Skeletal muscle tissue (tissue), 4 donors: ENCODE data around the gene CCSER1. TPM values are rescaled to one million over a fixed set of nuclear protein-coding genes. Genes with fewer than 3 reads are reported as not detected.

Experiments
- H3K27ac ChIP-seq: one replicate; pipeline ENCODE4 v1.7.0; 2013; ENCODE audit warnings: mild to moderate bottlenecking, low read depth, low read length, inconsistent platforms
- H3K27me3 ChIP-seq, 3 donors: one replicate each; pipeline ENCODE4 v1.7.0; 2013; ENCODE audit warnings: low read length in 3 of 3; ENCODE audit not compliant: control insufficient read depth in 3 of 3, insufficient read depth in 3 of 3
- H3K36me3 ChIP-seq, 3 donors: one replicate each; pipeline ENCODE4 v1.7.0; 2013; ENCODE audit warnings: low read length in 3 of 3; ENCODE audit not compliant: control insufficient read depth in 3 of 3, insufficient read depth in 3 of 3
- H3K4me1 ChIP-seq, 3 donors: one replicate each; pipeline ENCODE4 v1.7.0; 2013; ENCODE audit warnings: low read length in 3 of 3, mild to moderate bottlenecking in 3 of 3; ENCODE audit not compliant: control insufficient read depth in 3 of 3, insufficient read depth in 3 of 3
- H3K4me3 ChIP-seq, 3 donors: one replicate each; pipeline ENCODE4 v1.7.0; 2013; ENCODE audit warnings: low read length in 3 of 3
- H3K9ac ChIP-seq, 3 donors: one replicate each; pipeline ENCODE4 v1.7.0; 2013; ENCODE audit warnings: low read length in 3 of 3, mild to moderate bottlenecking in 3 of 3, moderate library complexity in 2 of 3, low read depth in 1 of 3
- H3K9me3 ChIP-seq, 3 donors: one replicate each; pipeline ENCODE4 v1.7.0; 2013; ENCODE audit warnings: low read length in 3 of 3; ENCODE audit not compliant: control insufficient read depth in 3 of 3
- total RNA-seq: library from RNA; depleted of rRNA; stranded (reverse); fragments of >200 nt; gene quantifications from one replicate; pipeline ENCODE4 v1.2.3, GENCODE V29; 2014
- donor health status: Osteomylitis.

CCSER1 gene
- total RNA-seq, 1 donor from 2014 or later: 1.0 TPM

GRCh38 chr4:90317785-90318184, 190.6 kb downstream of the CCSER1 start:
- Histone ChIP-seq H3K9me3 (no peaks in the 10 kb centered on the region), H3K27me3 (no peaks in the 10 kb centered on the region), H3K4me1 (no peaks in the 10 kb centered on the region), H3K9ac (no peak overlapping the region), H3K27ac (no peak overlapping the region), H3K36me3 (no peaks in the 10 kb centered on the region), H3K4me3 (no peak overlapping the region)

GRCh38 chr4:90318193-90318592, 191.0 kb downstream of the CCSER1 start:
- Histone ChIP-seq H3K27ac (no peak overlapping the region), H3K27me3 (no peaks in the 10 kb centered on the region)

GRCh38 chr4:90328558-90328957, 201.4 kb downstream of the CCSER1 start:
- no peaks in the 10 kb centered on the region for H3K27me3 ChIP-seq
- no peak overlapping the region for H3K27ac ChIP-seq

More at GRCh38 chr4:90318193-90318592, 191.0 kb downstream of the CCSER1 start:
- no peak overlapping the region for H3K4me3 ChIP-seq
- H3K36me3 ChIP-seq: no peaks in the 10 kb centered on the region
- H3K4me1 ChIP-seq: no peaks in the 10 kb centered on the region
- no peaks in the 10 kb centered on the region for H3K9me3 ChIP-seq
- no peak overlapping the region for H3K9ac ChIP-seq

GRCh38 chr4:90330546-90330945, 203.4 kb downstream of the CCSER1 start:
- Histone ChIP-seq H3K9me3 (no peaks in the 10 kb centered on the region), H3K9ac (no peak overlapping the region), H3K27ac (no peak overlapping the region), H3K27me3 (no peaks in the 10 kb centered on the region), H3K4me3 (no peak overlapping the region), H3K4me1 (no peaks in the 10 kb centered on the region), H3K36me3 (no peaks in the 10 kb centered on the region)

More at GRCh38 chr4:90328558-90328957, 201.4 kb downstream of the CCSER1 start:
- no peak overlapping the region for H3K4me3 ChIP-seq
- H3K36me3 ChIP-seq: no peaks in the 10 kb centered on the region
- H3K9me3 ChIP-seq: no peaks in the 10 kb centered on the region
- H3K9ac ChIP-seq: no peak overlapping the region
- H3K4me1 ChIP-seq: no peaks in the 10 kb centered on the region

- Histone ChIP-seq H3K27ac (no peak overlapping the region), H3K9me3 (no peaks in the 10 kb centered on the region), H3K36me3 (no peaks in the 10 kb centered on the region), H3K4me3 (no peak overlapping the region), H3K4me1 (no peaks in the 10 kb centered on the region), H3K9ac (no peak overlapping the region), H3K27me3 (no peaks in the 10 kb centered on the region)
Observed at GRCh38 chr4:90345549-90346215, 218.5 kb downstream of the CCSER1 start.

GRCh38 chr4:90349636-90350035, 222.4 kb downstream of the CCSER1 start:
- Histone ChIP-seq H3K4me3 (no peak overlapping the region), H3K27me3 (no peaks in the 10 kb centered on the region), H3K9ac (no peak overlapping the region), H3K4me1 (no peaks in the 10 kb centered on the region), H3K9me3 (no peaks in the 10 kb centered on the region), H3K36me3 (no peaks in the 10 kb centered on the region), H3K27ac (no peak overlapping the region)

GRCh38 chr4:90357117-90357710, 230.0 kb downstream of the CCSER1 start:
- Histone ChIP-seq H3K4me1 (no peaks in the 10 kb centered on the region), H3K4me3 (no peak overlapping the region)

GRCh38 chr4:90375081-90375480, 247.9 kb downstream of the CCSER1 start:
- no peaks in the 10 kb centered on the region for H3K9me3 ChIP-seq
- no peaks in the 10 kb centered on the region for H3K4me1 ChIP-seq
- H3K27ac ChIP-seq: no peak overlapping the region
- H3K4me3 ChIP-seq: no peak overlapping the region
- H3K9ac ChIP-seq: no peak overlapping the region
- H3K27me3 ChIP-seq: no peaks in the 10 kb centered on the region
- no peaks in the 10 kb centered on the region for H3K36me3 ChIP-seq

More at GRCh38 chr4:90357117-90357710, 230.0 kb downstream of the CCSER1 start:
- Histone ChIP-seq H3K36me3 (no peaks in the 10 kb centered on the region), H3K9me3 (no peaks in the 10 kb centered on the region), H3K27ac (no peak overlapping the region), H3K9ac (no peak overlapping the region), H3K27me3 (no peaks in the 10 kb centered on the region)

- Histone ChIP-seq H3K27ac (no peak overlapping the region), H3K36me3 (no peaks in the 10 kb centered on the region), H3K4me3 (no peak overlapping the region), H3K9me3 (no peaks in the 10 kb centered on the region), H3K9ac (no peak overlapping the region), H3K4me1 (no peaks in the 10 kb centered on the region), H3K27me3 (no peaks in the 10 kb centered on the region)
Observed at GRCh38 chr4:90393215-90393614, 266.0 kb downstream of the CCSER1 start.

GRCh38 chr4:90403781-90404180, 276.6 kb downstream of the CCSER1 start:
- no peaks in the 10 kb centered on the region for H3K4me1 ChIP-seq
- H3K27ac ChIP-seq: no peak overlapping the region
- H3K4me3 ChIP-seq: no peak overlapping the region
- H3K9me3 ChIP-seq: no peaks in the 10 kb centered on the region
- H3K36me3 ChIP-seq: no peaks in the 10 kb centered on the region
- H3K27me3 ChIP-seq: no peaks in the 10 kb centered on the region
- H3K9ac ChIP-seq: no peak overlapping the region
